HG02885 (cell line): ENCODE results near the gene TEX35.
"Not testable (repeated sequence)": the region's sequence is repeated elsewhere in the genome, so short reads cannot be mapped to it uniquely, and the experiment has no call there.

ENCODE experiments used
- ATAC-seq: cut with Tn5 transposase; IDR thresholded peaks from one replicate; pipeline ENCODE4 v1.9.1; 2021; ENCODE audit warnings: mild to moderate bottlenecking; ENCODE audit not compliant: unreplicated experiment, poor library complexity

The TEX35 gene

DNA sequence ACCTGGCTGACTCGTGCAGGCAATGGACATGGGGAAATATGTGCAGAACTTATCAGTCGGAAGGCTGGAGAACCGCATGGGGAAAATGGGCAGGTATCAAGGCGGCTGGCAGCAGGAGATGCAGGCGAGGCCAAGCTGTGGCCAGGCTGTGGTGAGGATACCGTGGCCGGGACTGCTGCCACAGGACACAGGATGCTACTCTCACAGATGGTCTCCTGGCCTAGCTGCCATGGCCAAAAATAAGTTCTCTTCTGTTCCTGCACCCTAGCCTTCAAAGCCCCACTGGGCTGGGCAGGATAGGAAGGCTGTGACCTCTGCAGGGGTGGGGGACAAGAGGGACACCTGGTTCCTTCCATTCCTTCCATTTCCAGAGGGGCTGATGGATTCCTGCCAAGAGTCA lies 26.4 kb downstream of the TEX35 start:
- ATAC-seq = no peak

DNA sequence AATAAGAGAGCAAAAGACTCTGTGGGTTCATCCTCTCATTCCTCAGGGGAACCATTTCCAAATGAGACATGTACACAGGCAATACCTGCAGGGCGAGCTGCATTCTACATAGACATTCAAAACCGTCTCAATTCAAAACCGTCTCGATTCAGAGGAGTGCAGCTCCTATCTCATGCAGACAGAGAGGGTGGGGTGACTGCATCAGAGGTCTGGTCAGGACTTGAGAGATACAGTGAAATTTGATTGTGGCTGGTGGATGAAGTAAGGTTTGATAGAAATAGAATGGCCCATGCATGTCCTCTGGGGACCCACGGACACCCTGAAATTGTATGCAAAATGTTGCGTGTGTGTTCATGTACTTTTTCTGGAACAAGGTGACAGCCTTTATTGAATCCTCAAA lies 27.3 kb downstream of the TEX35 start:
- ATAC-seq = no peak

GRCh38 chr1:178540646-178541045 lies 27.7 kb downstream of the TEX35 start:
- ATAC-seq = no peak

DNA sequence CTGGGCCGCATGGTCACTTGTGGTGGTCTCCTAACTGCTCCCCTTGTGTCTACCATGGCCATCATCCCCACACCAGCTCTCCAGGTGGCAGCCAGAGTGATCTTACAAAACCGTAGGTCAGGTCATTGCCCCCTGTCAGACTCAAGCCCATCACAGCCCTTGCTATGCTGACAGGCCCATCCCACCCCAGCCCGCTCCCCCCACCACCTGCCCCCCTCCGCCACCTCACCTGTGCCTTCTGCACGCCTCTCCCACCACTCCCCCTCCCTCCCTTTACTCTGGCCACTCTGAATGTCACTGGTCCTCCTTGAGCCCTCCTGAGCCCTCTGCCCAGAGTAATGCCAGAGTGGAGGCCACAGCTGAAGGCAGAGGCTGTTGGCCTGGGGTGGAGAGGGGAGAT lies 28.5 kb downstream of the TEX35 start:
- no peak for ATAC-seq

- ATAC-seq = peak; percentile 52
These were observed 29.1 kb downstream of the TEX35 start for GRCh38 chr1:178541829-178542553.

GRCh38 chr1:178542554-178543289 lies 29.8 kb downstream of the TEX35 start:
- ATAC-seq = peak; percentile 76

DNA sequence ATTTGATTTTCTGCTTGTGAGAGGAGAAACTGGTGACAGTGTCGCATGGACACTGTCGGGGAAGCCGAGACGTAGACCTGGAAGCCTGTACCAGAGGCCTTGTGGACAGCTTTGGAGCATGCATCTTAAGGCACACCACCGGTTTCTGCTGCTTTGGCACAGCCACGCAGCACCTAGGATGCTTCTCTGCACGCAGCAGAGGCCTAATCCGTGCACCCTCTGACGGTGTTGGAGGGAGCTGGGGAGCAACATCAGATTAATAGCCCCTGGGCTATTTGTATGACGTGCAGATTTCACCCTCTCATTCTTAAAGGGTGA lies 30.3 kb downstream of the TEX35 start:
- ATAC-seq = peak; percentile 44

GRCh38 chr1:178544531-178544930 lies 31.6 kb downstream of the TEX35 start:
- no peak for ATAC-seq

DNA sequence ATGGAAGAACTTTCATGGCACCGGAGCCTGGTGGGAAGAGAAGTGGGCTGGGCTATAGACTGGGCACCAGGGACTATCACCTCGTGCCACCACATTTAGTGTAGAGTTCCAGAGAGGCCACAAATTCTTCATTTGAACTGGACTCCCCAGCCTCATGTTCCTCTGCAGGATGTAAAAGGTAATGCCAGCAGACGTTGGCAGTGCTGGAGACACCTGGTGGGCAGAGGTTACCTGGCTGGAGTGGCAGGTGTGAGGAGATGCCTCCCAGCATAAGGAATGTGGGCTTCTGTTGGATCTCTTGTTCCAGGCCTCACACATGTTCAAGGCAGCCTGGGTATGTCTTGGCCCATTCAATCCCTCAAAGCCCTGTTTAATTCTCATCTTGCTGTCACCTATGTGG lies 35.2 kb downstream of the TEX35 start:
- no peak for ATAC-seq

DNA sequence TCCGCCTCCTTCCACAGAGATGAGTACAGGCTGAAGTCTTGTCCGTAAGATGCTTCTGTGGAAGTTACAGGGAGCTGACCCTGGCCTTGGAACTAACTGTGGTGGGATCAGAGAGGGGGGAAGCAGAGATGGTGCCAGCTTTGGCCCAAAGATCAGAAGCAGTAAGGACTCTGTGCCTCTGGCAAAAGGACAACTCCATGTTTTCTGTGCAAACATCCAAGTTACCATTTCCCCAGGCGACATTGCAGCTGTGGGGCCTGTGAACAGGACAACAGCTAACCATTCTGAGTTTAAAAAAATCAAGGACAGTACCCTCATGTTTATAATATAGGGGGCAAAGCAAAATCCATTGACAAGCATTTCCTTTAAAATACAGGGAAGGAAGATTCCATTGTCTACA lies 38.4 kb downstream of the TEX35 start:
- ATAC-seq = no peak

GRCh38 chr1:178551940-178552339 lies 39.0 kb downstream of the TEX35 start:
- no peak for ATAC-seq

DNA sequence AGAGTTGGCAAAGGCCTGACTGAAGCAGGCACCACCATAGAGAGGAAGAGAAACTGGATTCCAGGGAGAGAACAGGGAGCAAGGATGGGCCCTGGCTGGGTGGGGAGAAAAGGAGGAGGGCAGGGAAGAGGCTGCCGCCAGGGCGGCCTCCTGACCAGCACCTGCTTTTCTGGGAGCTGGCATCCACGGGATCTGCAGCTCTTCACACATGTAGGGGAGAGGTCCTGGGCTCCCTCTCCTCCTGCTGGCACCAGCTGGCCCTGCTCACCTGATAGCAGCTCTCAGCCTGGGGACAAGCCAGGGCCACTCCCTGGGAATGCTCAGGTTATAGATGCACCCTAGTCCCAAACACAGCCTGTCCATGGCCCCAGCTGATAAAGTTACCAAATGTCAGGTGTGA lies 39.9 kb downstream of the TEX35 start:
- ATAC-seq = no peak

DNA sequence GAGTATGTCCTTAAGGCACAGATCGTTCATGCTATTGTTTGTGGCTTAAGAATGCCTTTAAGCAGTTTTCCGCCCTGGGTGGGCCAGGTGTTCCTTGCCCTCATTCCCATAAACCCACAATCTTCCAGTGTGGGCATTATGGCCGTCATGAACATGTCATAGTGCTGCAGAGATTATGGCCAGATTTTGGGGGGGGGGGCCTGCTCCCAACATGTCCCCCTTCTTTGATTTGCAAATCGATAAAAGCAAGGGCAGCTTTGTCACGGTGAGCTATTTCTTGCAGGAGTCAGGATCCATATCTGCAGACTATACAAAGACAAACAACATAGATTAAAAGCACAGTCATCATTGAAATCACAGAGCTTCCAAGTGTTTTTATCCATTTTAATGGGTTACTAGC lies 41.4 kb downstream of the TEX35 start:
- ATAC-seq = not testable (repeated sequence)

DNA sequence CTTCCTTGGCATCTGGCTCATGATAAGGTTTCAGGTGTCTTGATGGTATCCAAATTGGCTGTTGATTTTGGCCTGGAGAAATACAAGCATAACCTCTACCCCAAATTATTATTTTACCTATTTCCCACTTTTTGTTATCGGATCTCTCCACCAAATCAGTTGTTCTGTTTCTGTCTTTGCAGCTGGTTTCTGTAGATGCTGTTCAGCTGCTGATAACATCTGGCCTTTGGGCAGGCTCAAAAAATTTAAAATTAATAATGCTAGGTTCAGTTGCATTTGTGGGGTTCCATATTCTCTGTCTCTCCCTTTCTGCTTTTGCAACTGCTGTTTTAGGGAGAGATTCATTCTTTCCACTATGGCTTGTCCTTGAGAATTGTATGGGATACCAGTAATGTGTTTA lies 42.7 kb downstream of the TEX35 start:
- ATAC-seq = not testable (repeated sequence)

DNA sequence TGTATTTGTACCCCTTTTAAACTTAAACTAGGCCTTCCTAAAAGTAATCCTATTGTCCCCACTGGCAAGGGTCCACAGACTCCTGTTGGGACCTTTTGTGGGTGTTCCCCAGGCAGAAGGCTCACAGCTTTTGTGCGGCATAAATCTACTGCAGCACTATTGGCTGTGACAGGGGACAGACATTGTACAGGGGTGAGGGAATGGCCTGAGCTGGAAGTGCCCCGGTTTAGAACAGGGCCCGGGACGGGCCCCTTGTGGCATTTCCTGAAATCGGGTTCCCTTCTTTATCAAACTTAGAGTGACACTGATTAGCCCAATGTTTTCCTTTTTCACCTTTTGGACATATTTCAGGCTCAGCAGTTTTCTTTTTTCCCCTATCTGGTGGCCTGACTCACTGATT lies 45.9 kb downstream of the TEX35 start:
- ATAC-seq = not testable (repeated sequence)

GRCh38 chr1:178560871-178561376 lies 48.0 kb downstream of the TEX35 start:
- ATAC-seq = no peak

GRCh38 chr1:178563099-178563820 lies 50.4 kb downstream of the TEX35 start:
- ATAC-seq = no peak

DNA sequence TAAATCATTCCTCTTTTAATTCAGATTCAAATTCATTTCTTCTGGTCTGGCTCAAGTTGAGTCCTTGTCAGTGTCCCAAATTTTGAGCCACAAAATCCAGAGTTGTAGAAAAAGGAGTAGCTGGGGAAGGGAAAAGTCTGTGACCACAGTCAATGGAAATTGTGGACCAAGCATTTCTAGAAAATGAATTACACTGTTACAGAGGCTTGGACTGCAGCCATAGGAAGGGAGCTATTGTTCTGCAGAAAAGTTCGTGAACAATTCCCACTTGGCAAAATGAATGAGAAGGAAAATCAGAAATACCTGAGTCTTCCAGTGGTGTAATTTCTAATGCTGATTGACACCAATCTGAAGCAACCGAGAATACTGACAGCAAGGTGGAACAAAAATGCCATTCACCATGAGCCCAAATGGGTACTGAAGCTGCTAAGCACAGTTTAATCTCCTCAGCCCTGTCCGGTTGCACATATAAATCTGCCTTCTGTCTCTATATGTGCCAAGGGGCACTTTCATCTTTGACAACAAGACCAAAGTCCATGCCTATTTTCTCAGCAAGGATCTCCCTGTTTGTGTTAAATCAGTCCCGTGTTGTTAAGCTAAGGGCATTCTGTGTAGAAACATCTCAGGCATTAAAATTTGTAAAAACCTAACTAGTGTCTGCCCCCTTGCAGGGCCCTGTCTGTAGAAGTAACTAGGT lies 51.3 kb downstream of the TEX35 start:
- ATAC-seq = no peak

DNA sequence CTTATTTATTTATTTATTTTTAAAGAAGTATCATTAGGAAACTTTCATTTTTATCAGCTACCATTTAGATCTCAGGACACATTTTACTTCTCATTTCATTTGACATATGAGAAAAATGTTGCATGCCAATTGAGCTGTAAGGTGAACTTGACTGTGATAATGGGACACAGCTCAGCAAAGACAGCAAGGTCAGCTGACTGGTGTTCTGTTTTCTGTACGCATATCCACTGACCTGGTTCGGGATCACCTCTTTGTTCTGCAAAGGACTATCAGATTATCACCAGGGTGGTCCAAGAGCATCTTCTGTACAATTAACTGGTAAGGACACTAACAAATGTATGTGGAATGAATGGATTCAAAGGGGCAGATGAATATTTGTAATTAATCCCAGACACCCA lies 51.9 kb downstream of the TEX35 start:
- no peak for ATAC-seq

DNA sequence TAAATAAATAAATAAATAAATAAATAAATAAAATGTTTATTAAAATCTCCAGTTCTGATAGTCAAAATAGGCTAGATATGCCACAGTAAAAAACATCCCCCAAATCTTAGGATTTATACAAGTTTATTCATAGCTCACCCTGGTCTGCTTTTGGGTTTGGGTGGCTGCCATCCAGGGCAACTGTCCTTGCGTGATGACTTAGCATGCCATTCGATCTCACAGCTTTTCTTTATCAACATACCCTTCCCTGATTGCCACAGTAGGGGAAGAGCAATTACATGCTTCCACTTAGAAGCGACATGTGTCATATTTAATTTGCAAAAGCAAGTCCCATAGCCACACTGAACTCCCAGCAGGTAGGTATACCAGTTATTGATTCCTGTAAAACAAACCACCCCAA lies 52.7 kb downstream of the TEX35 start:
- no peak for ATAC-seq

- peak; percentile 91 for ATAC-seq
These were observed 53.3 kb downstream of the TEX35 start for GRCh38 chr1:178566187-178566586.
